GM10847 (cell line): ENCODE measurements around the gene CLCA2.

Experiments
- POLR2A ChIP-seq: IDR thresholded peaks from 2 replicates; pipeline ENCODE4 v1.6.1; 2011; ENCODE audit not compliant: insufficient read length; ENCODE audit errors: extremely low read depth

CLCA2 gene

GRCh38 chr1:86410879-86411278, 13.1 kb upstream of the CLCA2 start:
- no peak for TF ChIP-seq POLR2A

GRCh38 chr1:86416343-86416742, 7.6 kb upstream of the CLCA2 start:
- no peak for TF ChIP-seq POLR2A

DNA sequence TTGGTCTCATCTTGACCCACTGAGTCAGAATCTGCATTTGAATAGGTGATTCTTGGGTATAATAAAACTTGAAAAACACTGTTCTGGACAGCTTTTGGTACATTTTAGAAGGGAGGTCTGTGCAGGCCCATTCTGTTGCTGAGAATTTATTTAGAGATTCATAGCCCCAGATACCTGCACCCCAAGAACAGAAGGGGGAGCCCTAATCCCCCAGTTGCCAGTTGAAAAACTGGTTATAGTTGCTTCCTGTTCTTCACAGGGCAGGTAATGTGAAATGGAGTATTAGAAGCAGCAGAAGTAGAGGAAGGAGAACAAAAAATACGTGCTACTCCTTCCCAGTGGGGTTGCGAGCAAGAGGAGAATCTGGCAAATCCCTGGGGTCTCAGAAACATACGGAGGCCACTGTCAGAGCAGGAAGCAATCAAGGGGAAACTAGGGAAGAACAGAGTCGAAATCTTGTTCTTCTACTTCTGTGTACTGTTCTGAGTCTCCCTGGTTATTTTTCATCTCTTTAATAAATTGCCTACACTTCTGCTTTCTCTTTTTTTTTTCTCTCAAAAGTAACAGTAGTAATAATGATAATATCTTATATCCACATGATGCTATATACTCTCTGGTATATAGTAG, 4.6 kb upstream of the CLCA2 start:
- no peak for TF ChIP-seq POLR2A

- TF ChIP-seq POLR2A = no peak
Observed at GRCh38 chr1:86421601-86422280, 2.2 kb upstream of the CLCA2 start.

GRCh38 chr1:86423473-86423872, 498 bp upstream of the CLCA2 start:
- TF ChIP-seq POLR2A = no peak

DNA sequence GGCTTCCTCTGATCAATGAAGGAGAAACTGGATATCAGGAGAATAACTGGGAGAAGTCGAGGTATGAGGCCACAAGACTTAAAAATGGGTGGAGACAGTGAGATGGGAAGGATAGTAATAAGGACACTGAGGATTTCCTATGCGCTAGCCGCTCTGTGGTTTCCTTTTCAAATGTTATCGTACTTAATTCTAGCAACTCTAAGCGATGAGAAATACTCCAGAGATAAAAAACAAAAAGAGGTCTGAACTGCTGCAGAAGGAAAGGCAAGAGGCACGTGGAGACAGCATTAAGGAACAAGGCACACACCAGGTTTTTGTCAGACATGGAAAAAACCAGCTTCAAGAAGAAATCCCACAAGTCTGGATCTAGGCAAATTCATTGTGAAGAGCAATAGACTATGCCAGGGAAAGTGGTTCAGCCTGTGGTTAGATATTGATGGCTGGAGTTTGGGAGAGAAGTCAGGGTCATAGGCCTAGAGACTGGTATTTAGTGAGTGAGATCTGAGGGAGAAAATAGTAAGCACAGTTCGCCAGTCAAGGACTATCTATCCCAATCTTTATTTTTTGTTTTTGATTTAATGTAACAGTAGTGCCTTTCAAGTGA, 5.3 kb downstream of the CLCA2 start:
- no peak for TF ChIP-seq POLR2A

- TF ChIP-seq POLR2A = no peak
Observed at GRCh38 chr1:86429835-86430234, 5.9 kb downstream of the CLCA2 start.

- no peak for TF ChIP-seq POLR2A
Observed at GRCh38 chr1:86430376-86430775, 6.4 kb downstream of the CLCA2 start.

DNA sequence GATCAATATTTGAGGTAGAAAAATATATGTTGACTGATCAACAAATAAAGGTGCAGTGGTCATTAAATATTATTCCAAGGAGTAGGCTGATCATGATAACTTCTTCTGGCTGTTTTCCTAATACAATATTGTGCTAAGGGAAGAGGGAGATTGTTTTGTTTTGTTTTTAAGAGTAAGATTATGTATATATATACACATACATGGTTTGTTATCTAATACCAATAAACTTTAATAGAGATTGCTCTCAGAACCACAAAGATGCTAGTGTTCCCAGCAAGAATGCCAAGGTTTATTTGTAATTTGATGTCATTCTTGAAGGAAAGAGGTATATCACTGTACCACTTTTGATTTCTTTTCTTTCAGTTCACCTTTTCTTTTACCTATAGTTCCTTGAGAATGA, 10.1 kb downstream of the CLCA2 start:
- TF ChIP-seq POLR2A = no peak

DNA sequence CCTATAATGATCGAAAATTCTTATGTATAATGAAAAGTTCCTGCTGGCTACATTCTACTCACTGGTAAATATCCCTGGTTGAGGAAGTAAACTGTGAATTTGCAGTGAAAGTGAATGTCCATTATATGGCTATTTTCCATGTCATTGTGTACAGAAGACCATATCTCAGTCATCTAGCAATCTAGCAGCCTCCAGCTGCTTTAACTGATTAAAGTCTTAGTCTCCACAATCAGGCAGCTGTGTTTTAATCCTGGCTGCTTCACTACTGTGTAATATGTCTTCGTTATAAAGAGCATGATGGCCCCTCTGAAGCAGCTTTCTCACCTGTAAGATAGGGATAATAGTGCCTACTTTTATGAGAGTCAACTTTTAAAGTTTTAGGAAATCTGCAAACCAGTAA, 11.4 kb downstream of the CLCA2 start:
- no peak for TF ChIP-seq POLR2A

GRCh38 chr1:86436041-86436440, 12.1 kb downstream of the CLCA2 start:
- no peak for TF ChIP-seq POLR2A

DNA sequence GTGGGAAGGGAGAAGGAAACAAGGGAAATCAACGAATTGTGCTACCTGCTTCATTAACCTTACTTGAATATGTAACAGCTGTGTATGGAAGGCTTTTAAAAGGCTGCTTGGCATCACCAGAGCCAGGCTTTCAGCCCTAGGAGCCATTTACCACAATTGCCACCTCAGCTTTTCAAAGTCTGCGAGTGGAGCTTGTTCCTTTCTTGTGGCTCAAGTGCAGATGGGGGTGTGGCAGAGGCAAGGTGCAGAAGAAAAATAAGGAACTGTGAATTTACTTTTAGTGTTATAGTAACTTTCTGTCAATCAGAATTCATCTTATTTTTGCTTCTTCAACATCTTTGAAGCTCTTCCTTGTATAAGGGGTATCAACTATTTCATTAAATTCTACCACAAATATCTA, 17.6 kb downstream of the CLCA2 start:
- TF ChIP-seq POLR2A = no peak

- TF ChIP-seq POLR2A = no peak
Observed at GRCh38 chr1:86441997-86442396, 18.0 kb downstream of the CLCA2 start.

GRCh38 chr1:86445919-86446318, 21.9 kb downstream of the CLCA2 start:
- TF ChIP-seq POLR2A = no peak

DNA sequence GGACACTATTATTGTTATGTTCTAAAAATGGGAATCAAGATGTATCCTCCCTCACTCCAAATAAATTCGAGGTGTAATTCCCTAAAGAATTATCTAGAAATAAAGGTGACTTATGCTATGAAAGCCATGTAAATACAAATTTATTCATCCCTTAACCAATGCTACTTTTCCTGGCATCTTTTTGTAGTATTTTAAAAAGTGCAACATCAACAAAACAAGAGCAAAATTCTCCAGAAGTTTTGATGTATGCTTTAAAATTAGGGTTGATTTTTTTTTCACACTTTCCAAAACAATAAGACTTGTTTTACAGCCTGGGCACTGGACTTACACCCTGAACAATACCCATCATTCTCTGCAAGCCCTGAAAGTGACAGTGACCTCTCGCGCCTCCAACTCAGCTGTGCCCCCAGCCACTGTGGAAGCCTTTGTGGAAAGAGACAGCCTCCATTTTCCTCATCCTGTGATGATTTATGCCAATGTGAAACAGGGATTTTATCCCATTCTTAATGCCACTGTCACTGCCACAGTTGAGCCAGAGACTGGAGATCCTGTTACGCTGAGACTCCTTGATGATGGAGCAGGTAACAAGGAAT, 23.3 kb downstream of the CLCA2 start:
- TF ChIP-seq POLR2A = no peak

- no peak for TF ChIP-seq POLR2A
Observed at GRCh38 chr1:86448670-86449069, 24.7 kb downstream of the CLCA2 start.
